ENCODE data around the gene PRKD3. TPM values are rescaled to one million over a fixed set of nuclear protein-coding genes. Genes with fewer than 3 reads are reported as not detected.

Gene PRKD3
- total and polyA plus RNA-seq, 2 donors (not counting 3 experiments of a cell fraction or from before 2014, with no cell fraction given): 14.9 to 47.3 TPM

GRCh38 chr2:37361994-37362698 is 37.5 kb upstream of the PRKD3 start:
- H3K9me3 ChIP-seq (replicated peaks; ENCODE audit: control insufficient read depth, insufficient read depth, low read length): no peaks in the 10 kb centered on the region
- H3K36me3 ChIP-seq (ENCODE audit: control insufficient read depth in 2 of 2, extremely low read depth in 1 of 2, insufficient read depth in 2 of 2, low read length in 2 of 2): no peaks in the 10 kb centered on the region
- no peaks in the 10 kb centered on the region for H3K9me1 ChIP-seq (replicated peaks; ENCODE audit: control insufficient read depth, extremely low read depth, insufficient read depth, low read length)
- H3K9ac ChIP-seq (replicated peaks; ENCODE audit: extremely low read depth, insufficient read depth, low read length): no peak overlapping the region
- ChIA-PET CTCF (interaction anchor here (1.8 kb wide), 1 partner anchor 34 kb away, joined by 6 read pairs; no protein-coding TSS in a partner anchor), POLR2A (no interaction called here)
- H2AFZ ChIP-seq (ENCODE audit: low read depth, low read length): no peak overlapping the region
- H3K4me1 ChIP-seq (ENCODE audit: control insufficient read depth, extremely low read depth, insufficient read depth, low read length): no peaks in the 10 kb centered on the region
- TF ChIP-seq MAX (IDR thresholded peaks at IDR 0.05; ENCODE audit: insufficient read depth, insufficient read length): no peak
- TF ChIP-seq POLR2AphosphoS5 (IDR thresholded peaks at IDR 0.05; ENCODE audit: insufficient read depth, low read depth, low read length): no peak
- no peak for TF ChIP-seq GATA2 (IDR thresholded peaks at IDR 0.05; ENCODE audit: insufficient read depth, insufficient read length, low read depth, low read length)
- TF ChIP-seq EZH2 (IDR thresholded peaks at IDR 0.05; ENCODE audit: borderline replicate concordance, low read depth, low read length, severe bottlenecking): no peak
- no peak for TF ChIP-seq MYC (IDR thresholded peaks at IDR 0.05; ENCODE audit: low read depth, low read length)
- TF ChIP-seq POLR2A (IDR thresholded peaks at IDR 0.05; ENCODE audit: low read depth, low read length): no peak
- no peak for TF ChIP-seq JUN (IDR thresholded peaks at IDR 0.05; ENCODE audit: borderline replicate concordance, insufficient read depth, insufficient read length, low read depth)
- H4K20me1 ChIP-seq (replicated peaks; ENCODE audit: control insufficient read depth, extremely low read depth, insufficient read depth, low read length): no peaks in the 10 kb centered on the region
- no TSS peak for BruUV-seq (replicated peaks)
- H3K27me3 ChIP-seq (ENCODE audit: control insufficient read depth in 2 of 2, insufficient read depth in 2 of 2, low read length in 2 of 2): no peaks in the 10 kb centered on the region
- no peak overlapping the region for H3K4me3 ChIP-seq (replicated peaks in 1 of 3; ENCODE audit: insufficient read depth in 1 of 3, low read depth in 1 of 3, low read length in 3 of 3)
- FAIRE-seq: peak; percentile 35
- DNase-seq (ENCODE audit: low read depth, low spot score): no peak
- no peak overlapping the region for H3K4me2 ChIP-seq (ENCODE audit: insufficient read depth, low read length)
- no peak overlapping the region for H3K27ac ChIP-seq (ENCODE audit: insufficient read depth, low read depth, low read length)
- H3K79me2 ChIP-seq (ENCODE audit: control insufficient read depth, insufficient read depth, low read length): no peaks in the 10 kb centered on the region
- intact Hi-C loops (cut with micrococcal nuclease) (no loop called here), dilution Hi-C loops (cut with MboI; ENCODE audit: extremely low pct_ligation_motif_present, low sequenced_read_pairs) (no loop called here)
